OCI-LY1 (cell line): ENCODE results near the gene SIRPA.

Source experiments
- H2AFZ ChIP-seq: fragments of 200-600 bp; sonication (generic), shearing (Covaris generic); 2 replicates; pipeline ENCODE4 v1.6.0; 2014; ENCODE audit warnings: antibody characterized with exemption, mild to moderate bottlenecking, low read length
- H3F3A ChIP-seq: fragments of 200-600 bp; sonication (generic), shearing (Covaris generic); 2 replicates; pipeline ENCODE4 v1.6.0; 2014; ENCODE audit warnings: mild to moderate bottlenecking, antibody characterized with exemption, low read length, moderate library complexity; ENCODE audit not compliant: insufficient read depth
- H3K27ac ChIP-seq: fragments of 200-600 bp; sonication (generic); 2 replicates; pipeline ENCODE4 v1.5.1; 2014; ENCODE audit warnings: low read length, mixed run types, mild to moderate bottlenecking, low read depth; ENCODE audit not compliant: poor library complexity, severe bottlenecking
- H3K27me3 ChIP-seq: fragments of 200-600 bp; sonication (generic); 2 replicates; pipeline ENCODE4 v1.6.0; 2014; ENCODE audit warnings: antibody characterized with exemption, mild to moderate bottlenecking, low read length, moderate library complexity; ENCODE audit not compliant: insufficient read depth
- H3K36me3 ChIP-seq: fragments of 200-600 bp; sonication (generic); 2 replicates; pipeline ENCODE4 v1.6.1; 2014; ENCODE audit warnings: mild to moderate bottlenecking, antibody characterized with exemption, low read length, moderate library complexity, mixed read lengths; ENCODE audit not compliant: insufficient read depth
- H3K4me1 ChIP-seq: fragments of 200-600 bp; sonication (generic); 2 replicates; pipeline ENCODE4 v1.5.1; 2014; ENCODE audit warnings: mild to moderate bottlenecking, low read length, moderate library complexity; ENCODE audit not compliant: insufficient read depth, severe bottlenecking
- H3K4me2 ChIP-seq: fragments of 200-600 bp; sonication (generic), shearing (Covaris generic); 2 replicates; pipeline ENCODE4 v1.6.1; 2014; ENCODE audit warnings: low read length
- H3K4me3 ChIP-seq: fragments of 200-600 bp; sonication (generic); 2 replicates; pipeline ENCODE4 v1.5.1; 2014; ENCODE audit warnings: low read length, low read depth, mild to moderate bottlenecking, mixed read lengths; ENCODE audit not compliant: poor library complexity, severe bottlenecking
- H3K79me2 ChIP-seq: fragments of 200-600 bp; shearing (Covaris generic); 2 replicates; pipeline ENCODE4 v1.6.1; 2016; ENCODE audit warnings: mixed run types, low read length, mixed read lengths; ENCODE audit not compliant: insufficient read depth
- H3K9ac ChIP-seq: fragments of 200-600 bp; sonication (generic), shearing (Covaris generic); 2 replicates; pipeline ENCODE4 v1.6.1; 2014; ENCODE audit warnings: mild to moderate bottlenecking, low read length, mixed read lengths
- H3K9me2 ChIP-seq: fragments of 200-600 bp; sonication (generic), shearing (Covaris generic); 2 replicates; pipeline ENCODE4 v1.6.1; 2014; ENCODE audit warnings: low read depth, mild to moderate bottlenecking, low read length, mixed read lengths
- H3K9me3 ChIP-seq: fragments of 200-600 bp; shearing (Covaris generic); 2 replicates; pipeline ENCODE4 v1.6.1; 2014; ENCODE audit warnings: low read length, mixed read lengths
- H4K20me1 ChIP-seq: fragments of 200-600 bp; sonication (generic), shearing (Covaris generic); 2 replicates; pipeline ENCODE4 v1.6.0; 2016; ENCODE audit warnings: mild to moderate bottlenecking, low read length; ENCODE audit not compliant: insufficient read depth
- EZH2 ChIP-seq: fragments of 200-600 bp; sonication (generic), shearing (Covaris generic); IDR thresholded peaks from 2 replicates; pipeline ENCODE4 v1.8.0; 2017; ENCODE audit warnings: borderline replicate concordance, mixed run types, mild to moderate bottlenecking, antibody characterized with exemption, low read length, moderate library complexity, mixed read lengths
- TF ChIP-seq, protein P1 (sequence below): fragments of 200-600 bp; sonication (generic), shearing (Covaris generic); IDR thresholded peaks from 2 replicates; pipeline ENCODE4 v1.5.1; 2017; ENCODE audit warnings: mild to moderate bottlenecking, antibody characterized with exemption, low read length, moderate library complexity, mixed read lengths

Gene SIRPA

DNA sequence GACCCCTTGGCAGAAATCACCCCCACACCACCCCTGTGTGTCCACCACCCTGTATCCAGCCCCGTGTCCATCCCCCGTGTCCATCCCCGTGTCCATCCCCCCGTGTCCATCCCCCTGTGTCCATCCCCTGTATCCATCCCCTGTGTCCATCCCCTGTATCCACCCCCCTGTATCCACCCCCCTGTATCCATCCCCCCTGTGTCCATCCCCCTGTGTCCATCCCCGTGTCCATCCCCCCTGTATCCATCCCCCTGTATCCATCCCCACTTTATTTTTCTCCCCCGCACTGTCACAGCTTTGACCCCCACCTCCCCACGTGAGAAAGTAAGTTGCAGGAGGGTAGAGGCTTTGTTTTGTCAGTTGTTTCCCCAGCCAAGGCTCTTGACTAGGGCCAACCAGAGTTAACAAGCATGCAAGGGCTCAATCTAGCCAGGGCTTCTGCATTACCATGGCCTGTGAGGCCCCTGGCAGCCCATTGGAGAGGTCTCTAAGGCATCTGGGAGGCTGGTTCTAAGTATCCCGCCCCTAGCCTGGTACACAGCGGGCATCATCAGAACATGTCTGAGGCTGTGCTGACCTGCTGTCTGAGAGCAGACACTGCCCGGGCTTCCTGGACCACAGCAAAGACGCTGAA lies 18.1 kb upstream of the SIRPA start:
- Histone ChIP-seq H3F3A (no peaks in the 10 kb centered on the region), H3K9me3 (no peaks in the 10 kb centered on the region), H2AFZ (no peak overlapping the region), H3K4me1 (no peaks in the 10 kb centered on the region), H3K9me2 (no peaks in the 10 kb centered on the region), H3K27me3 (no peaks in the 10 kb centered on the region), H3K36me3 (no peaks in the 10 kb centered on the region), H4K20me1 (no peaks in the 10 kb centered on the region), H3K4me3 (no peak overlapping the region), H3K79me2 (no peaks in the 10 kb centered on the region), H3K27ac (no peak overlapping the region), H3K4me2 (no peak overlapping the region), H3K9ac (no peak overlapping the region)
- TF ChIP-seq, protein P1, sequence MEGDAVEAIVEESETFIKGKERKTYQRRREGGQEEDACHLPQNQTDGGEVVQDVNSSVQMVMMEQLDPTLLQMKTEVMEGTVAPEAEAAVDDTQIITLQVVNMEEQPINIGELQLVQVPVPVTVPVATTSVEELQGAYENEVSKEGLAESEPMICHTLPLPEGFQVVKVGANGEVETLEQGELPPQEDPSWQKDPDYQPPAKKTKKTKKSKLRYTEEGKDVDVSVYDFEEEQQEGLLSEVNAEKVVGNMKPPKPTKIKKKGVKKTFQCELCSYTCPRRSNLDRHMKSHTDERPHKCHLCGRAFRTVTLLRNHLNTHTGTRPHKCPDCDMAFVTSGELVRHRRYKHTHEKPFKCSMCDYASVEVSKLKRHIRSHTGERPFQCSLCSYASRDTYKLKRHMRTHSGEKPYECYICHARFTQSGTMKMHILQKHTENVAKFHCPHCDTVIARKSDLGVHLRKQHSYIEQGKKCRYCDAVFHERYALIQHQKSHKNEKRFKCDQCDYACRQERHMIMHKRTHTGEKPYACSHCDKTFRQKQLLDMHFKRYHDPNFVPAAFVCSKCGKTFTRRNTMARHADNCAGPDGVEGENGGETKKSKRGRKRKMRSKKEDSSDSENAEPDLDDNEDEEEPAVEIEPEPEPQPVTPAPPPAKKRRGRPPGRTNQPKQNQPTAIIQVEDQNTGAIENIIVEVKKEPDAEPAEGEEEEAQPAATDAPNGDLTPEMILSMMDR: no peak
- TF ChIP-seq EZH2: no peak

DNA sequence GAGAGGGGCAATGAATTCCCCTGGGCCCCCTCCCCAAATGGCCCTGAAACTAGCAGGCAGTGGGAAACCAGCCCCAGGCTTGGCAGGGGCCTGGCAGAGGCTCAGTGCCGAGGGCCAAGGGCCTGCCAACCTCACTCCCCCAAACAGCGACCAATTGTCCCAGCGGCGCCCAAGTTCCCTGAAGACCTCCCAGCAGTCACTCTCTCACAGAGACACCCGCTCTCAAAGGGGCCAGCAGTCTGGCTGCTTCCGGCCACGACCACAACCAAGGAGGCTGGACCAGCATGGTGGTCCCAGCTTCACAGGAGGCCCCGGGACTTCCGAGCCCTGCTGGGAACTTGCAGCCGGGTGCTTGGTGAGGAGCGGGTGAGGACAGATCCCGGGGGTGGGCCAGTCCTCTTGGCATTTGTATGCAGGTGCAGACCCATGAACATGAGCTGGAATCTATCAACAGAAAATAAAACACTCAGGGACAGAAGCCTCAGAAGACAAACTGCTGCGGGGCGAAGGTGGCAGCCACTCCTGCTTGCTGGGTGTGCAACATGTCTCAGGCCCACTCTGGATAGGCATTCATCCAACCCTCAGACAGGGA lies 17.5 kb upstream of the SIRPA start:
- H3K9ac ChIP-seq: no peak overlapping the region
- no peaks in the 10 kb centered on the region for H3K4me1 ChIP-seq
- no peak overlapping the region for H3K4me3 ChIP-seq
- H4K20me1 ChIP-seq: no peaks in the 10 kb centered on the region
- H3K27ac ChIP-seq: no peak overlapping the region
- H3K9me3 ChIP-seq: no peaks in the 10 kb centered on the region
- H3K36me3 ChIP-seq: no peaks in the 10 kb centered on the region
- no peaks in the 10 kb centered on the region for H3K27me3 ChIP-seq
- H3K9me2 ChIP-seq: no peaks in the 10 kb centered on the region
- TF ChIP-seq, protein P1: no peak
- TF ChIP-seq EZH2: no peak
- no peaks in the 10 kb centered on the region for H3K79me2 ChIP-seq
- no peaks in the 10 kb centered on the region for H3F3A ChIP-seq
- H3K4me2 ChIP-seq: no peak overlapping the region
- no peak overlapping the region for H2AFZ ChIP-seq

DNA sequence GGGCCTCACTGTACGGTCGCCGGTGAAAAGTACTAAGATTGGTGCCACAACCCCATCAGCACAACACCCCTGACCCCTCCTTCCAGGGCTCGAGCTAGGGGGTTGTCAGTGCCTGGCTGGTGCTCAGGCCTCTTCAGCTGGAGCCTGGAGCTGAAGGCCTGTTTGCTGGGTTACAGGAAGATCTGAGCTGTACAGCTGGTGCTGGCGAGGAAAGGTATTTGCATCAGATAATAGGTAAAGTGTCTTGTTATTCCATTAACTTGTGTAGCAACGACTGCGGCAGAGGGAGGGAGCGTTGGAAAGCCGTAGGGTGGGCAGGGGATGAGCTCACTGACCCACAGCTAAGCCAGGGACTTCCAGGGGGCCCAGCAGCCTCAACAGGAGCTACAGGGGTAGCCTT lies 15.8 kb upstream of the SIRPA start:
- H3K36me3 ChIP-seq: no peaks in the 10 kb centered on the region
- no peak overlapping the region for H3K4me2 ChIP-seq
- no peaks in the 10 kb centered on the region for H3K79me2 ChIP-seq
- H2AFZ ChIP-seq: no peak overlapping the region
- H4K20me1 ChIP-seq: no peaks in the 10 kb centered on the region
- H3K9me2 ChIP-seq: no peaks in the 10 kb centered on the region
- H3K9me3 ChIP-seq: no peaks in the 10 kb centered on the region
- TF ChIP-seq, protein P1: no peak
- no peak for TF ChIP-seq EZH2
- no peak overlapping the region for H3K9ac ChIP-seq
- no peak overlapping the region for H3K27ac ChIP-seq
- no peak overlapping the region for H3K4me3 ChIP-seq
- H3K27me3 ChIP-seq: no peaks in the 10 kb centered on the region
- no peaks in the 10 kb centered on the region for H3K4me1 ChIP-seq
- no peaks in the 10 kb centered on the region for H3F3A ChIP-seq
